CD4-positive, alpha-beta T cell treated with Interferon gamma for 1 hour (primary cell): ENCODE measurements around the gene FLNA.
"Not testable (repeated sequence)": the region's sequence is repeated elsewhere in the genome, so short reads cannot be mapped to it uniquely, and the experiment has no call there.

Source experiments
- DNase-seq: peaks from one replicate; pipeline ENCODE4 v3.0.0-alpha.2; 2020

Gene FLNA

DNA sequence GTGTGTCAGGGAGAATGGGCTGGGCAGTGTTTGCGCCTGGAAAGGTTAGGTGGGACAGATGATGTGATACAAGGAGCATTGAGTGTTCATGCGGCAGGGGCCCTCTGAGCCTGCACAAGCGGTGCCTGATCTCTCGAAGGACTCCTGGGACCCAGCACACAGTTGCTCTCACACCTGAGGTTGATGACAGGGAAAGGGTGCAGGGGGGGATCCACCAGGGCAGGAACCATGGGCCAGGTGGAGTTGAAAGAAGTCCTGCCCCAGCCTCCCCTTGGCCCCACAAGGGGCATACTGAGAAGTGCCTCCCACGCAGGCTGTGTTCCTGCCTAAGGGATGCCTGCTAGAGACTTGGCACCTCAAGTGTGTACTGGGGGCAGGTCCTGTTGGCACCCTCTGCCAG, 45.8 kb downstream of the FLNA start:
- no peak for DNase-seq

DNA sequence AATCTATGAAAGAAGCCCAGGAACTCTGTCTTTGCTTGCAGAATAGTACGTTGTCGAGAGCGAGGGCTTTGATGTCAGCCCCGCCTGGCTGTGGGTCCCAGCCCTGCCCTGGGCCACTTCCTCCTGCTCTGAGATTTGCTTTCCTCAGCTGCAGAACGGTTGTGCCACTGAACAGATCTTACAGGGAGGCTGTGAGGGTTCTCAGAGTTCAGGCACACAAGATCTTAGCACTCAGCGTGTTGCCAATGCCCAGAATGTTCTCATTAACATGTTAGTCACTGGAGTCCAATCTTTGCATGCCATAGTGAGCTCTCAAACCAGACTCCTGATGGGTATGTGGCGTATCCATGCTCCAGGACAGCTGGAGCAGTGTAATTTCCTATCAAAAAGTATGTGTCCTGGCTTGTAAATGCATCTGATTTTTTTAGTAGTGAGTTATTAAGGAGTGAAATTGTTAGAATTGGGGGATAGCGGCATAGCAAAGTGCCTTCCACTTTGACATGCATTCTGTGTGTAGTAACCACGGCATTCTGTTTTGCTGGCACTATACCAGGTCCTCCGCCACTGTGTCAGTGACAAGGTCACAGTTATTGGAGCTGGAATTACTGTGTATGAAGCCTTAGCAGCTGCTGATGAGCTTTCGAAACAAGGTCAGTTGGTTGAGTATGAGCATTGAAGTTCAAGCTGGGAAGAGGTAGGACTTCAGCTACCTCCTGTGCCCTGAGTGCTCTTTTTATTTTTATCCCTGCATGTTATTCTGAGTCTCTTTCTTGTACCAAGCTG, 47.2 kb downstream of the FLNA start:
- peak; percentile 36 for DNase-seq

DNA sequence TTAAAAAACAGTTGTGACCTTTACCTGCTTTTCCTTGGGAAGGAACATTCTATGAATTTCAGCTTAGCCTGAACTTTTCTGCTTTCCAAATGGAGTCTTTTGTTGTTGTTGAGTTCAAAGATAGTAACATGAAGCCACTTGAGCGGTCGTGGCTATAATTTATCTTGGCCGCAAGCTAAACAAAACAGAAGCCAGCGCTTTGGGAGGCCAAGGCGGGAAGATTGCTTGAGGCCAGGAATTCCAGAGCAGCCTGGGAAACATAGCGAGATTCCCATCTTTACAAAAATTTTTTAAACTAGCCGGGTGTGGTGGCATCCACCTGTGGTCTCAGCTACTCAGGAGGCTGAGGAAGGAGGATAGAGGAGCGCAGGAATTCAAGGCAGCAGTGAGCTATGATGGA, 48.9 kb downstream of the FLNA start:
- no peak for DNase-seq

DNA sequence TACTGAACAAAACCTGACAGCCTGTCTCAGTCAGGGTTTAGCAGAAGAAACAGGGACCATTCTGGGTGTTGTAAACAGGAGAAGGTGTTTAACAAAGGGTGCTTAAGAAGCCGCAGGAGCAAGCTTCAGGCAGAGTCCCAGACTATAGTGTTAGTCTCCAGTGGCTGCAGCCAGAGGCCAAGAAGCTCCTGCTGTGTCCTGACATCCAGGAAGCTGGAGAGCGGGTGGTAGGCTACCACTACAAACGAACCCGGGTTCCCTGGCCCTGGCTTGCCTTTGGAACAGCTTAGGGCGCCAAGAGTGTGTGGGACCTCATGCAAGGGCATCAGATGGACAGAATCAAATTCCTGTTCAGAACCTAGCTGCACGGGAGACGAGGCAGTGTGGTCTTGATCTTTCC, 50.9 kb downstream of the FLNA start:
- DNase-seq: no peak

DNA sequence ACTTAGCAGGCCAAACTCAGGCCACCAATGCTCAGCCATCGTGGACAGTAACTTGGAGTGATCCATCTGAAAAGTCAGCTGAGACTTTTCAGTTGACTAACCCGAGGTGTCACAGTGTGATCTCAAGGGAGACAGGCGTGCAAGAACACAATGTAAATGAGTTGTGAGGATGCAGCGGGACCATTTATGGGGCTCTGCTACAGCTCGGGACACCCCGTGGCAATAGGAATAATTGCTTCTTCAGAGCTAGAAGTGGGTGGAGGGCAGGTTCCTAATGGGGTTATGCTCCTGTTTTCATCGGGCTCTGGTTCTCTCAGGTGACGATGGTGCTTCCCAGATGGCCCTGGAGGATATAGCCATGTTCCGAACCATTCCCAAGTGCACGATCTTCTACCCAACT, 51.5 kb downstream of the FLNA start:
- DNase-seq: no peak

GRCh38 chrX:154321594-154321993, 52.8 kb downstream of the FLNA start:
- DNase-seq: no peak

DNA sequence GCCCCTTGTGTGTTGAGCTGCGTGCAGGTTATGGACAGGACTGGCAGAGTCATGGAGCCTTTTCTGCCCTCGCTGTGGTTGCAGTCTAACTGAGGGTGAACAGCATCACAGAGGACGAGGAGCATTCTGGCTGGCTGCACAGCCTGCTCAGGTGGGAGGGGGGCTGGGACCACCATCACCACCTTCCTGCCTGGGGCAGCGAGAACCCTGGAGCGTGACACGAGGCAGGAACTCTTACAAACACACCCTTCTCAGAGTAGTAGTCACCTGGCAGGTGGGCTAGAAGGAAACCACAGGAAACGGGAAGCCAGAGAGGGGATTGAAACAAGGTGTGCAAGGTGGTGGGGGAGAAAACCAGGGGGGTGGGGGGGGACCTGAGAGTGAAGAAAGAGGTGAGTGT, 53.3 kb downstream of the FLNA start:
- no peak for DNase-seq

DNA sequence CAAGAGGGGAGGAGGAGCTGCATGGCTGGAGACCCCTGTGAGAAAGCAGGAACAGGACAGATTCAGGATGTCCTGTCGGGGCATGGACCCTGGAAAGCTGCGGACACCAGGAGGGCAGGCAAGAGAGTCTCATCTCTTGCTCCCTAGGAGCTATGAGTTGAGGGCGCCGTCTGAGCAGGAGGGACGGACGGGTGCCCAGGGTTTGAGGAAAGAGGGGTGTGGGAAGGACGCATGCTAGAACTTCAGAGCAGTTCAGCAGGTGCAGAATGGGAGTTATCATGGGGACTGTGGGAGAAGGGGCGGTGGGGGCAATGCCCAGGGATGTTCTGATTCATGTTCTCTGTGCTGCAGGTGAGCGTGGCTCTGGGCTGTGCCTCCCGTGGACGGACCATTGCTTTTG, 54.0 kb downstream of the FLNA start:
- DNase-seq: no peak

DNA sequence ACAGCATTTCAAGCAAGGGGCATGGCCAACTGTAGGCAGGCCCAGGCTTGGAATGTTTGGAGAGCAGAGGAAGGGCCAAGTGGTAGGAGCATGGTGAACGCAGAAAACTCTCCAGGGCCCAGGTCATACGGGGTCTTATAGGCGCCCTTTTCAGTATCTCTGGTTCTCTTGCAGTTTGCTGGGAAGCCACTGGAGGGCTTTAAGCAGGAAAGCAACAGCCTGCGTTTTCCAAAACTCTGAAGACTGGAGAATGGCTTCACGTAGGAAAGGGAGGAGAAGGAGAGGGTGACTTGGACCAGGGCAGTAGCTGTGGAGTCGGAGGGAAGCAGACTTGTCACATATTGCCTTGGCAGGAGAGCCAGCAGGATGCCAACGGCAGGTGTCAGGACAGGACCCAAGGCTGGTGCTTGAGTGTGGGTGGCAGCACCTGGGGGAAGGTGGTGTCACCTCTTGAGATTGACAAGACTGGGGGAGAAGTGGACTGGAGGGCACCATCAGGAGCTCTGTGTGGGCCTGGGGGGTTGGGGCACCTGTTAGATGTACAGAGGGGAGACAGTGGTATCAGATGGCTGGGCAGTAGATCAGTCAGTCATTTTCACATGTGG, 56.9 kb downstream of the FLNA start:
- DNase-seq: no peak

GRCh38 chrX:154315416-154315815, 59.0 kb downstream of the FLNA start:
- no peak for DNase-seq

GRCh38 chrX:154313147-154313546, 61.3 kb downstream of the FLNA start:
- DNase-seq: no peak

GRCh38 chrX:154312116-154312515, 62.3 kb downstream of the FLNA start:
- DNase-seq: no peak

GRCh38 chrX:154310616-154311536, 63.6 kb downstream of the FLNA start:
- no peak for DNase-seq

GRCh38 chrX:154309041-154309775, 65.2 kb downstream of the FLNA start:
- DNase-seq: no peak

DNA sequence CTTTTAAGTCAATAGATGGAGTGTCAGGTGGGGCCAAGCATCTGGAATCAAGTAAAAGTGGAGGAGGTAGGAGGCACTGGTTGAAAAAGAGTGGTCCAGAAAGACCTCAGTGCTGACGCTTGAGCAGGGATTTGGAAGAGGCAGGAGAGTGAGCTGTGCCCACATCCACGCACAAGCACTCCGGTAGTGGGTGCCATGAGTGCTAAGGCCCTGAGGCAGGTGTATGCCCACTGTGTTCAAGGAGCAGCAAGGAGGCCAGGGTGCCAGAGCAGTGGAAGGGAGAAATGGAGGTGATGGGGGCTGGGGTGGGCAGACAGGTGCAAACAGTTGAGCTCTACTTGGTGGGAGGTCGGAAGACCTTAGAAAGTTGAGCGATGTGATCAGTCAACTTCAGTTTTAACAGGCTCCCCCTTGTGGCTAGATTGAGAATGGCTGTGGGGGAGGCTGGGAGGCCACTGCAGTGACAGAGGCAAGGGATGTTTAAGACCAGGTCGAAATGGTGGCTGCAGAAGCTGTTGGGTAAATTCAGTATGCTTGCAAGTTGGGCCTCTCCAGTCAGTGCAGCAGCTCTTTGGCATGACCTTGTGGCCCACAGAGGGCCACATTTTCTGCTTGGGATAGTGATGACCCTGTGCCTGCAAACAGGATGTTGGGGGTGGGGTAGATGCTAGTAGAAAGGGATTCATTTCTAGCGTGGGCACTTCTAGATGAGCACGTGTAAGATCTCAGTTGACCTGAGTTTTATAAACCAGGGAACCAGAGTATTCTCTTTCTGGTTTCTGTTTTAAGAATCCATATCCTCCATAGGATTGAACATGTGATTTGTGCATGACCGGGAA, 66.1 kb downstream of the FLNA start:
- peak; percentile 72 for DNase-seq

DNA sequence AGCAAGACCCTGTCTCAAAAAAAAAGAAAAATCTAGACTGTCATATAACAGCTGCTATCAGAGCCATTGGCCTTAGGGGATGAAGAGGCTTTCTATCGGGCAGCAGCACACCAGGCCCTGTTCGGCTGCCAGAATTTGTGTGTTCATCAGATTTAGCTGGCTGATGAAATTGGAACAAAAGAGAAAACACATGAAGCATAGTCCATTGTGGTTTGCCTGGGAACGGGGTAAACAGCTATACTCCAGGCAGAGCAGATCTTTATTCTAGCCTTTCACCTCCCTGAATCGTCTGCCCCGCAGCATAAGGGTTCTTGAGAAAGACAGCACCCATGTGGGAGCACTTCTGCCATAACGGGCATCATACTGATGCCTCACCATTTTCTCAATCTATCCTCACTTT, 67.2 kb downstream of the FLNA start:
- DNase-seq: no peak

DNA sequence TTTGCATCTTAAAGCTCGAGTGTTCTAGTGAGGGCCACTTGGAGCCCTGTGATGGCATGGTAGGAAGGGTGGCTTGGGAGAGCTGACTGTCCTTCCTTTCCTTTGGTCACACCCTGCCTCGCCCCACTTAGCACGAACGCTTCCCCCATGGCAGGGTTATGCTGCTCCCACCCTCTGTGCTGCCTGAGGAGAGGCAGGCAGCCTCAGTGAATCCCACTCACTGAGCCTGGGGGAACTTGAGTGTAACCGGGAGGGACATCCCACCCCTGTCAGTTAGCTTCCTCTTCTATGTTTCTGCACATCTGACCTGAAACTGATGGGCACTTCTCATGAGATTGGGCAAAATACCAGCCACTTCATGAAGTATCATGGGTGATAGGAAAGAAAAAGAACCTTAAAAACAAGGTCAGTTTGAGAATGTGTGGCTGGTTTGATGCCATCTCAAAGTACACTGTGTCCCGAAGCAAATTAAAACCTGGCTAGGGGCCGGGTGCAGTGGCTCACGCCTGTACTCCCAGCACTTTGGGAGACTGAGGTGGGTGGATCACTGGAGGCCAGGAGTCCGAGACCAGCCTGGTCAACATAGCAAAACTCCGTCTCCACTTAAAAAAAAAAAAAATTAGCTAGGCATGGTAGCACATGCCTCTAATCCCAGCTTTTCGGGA, 68.8 kb downstream of the FLNA start:
- DNase-seq: no peak

GRCh38 chrX:154304846-154305245, 69.6 kb downstream of the FLNA start:
- DNase-seq: no peak

GRCh38 chrX:154303476-154303875, 71.0 kb downstream of the FLNA start:
- DNase-seq: no peak

DNA sequence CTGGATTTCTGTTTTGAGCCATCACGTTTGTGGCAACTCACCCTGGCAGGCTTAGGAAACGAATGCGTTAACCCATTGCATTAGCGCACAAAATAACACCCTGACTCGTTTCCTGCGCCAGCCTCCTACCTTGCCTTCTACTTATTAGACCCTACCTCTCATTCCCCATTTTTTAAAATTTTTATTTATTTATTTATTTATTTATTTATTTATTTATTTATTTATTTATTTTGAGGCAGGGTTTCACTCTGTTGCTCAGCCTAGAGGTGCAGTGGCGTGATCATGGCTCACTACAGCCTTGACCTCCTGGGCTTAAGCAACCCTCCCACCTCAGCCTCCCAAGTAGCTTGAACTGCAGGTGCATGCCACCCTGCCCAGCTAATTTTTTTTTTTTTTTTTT, 71.4 kb downstream of the FLNA start:
- DNase-seq: not testable (repeated sequence)

- DNase-seq: peak; percentile 44
Observed at GRCh38 chrX:154300816-154301215, 73.6 kb downstream of the FLNA start.
